ENCODE data around the gene RNF141.

Gene RNF141

GRCh38 chr11:10502065-10502680, 38.8 kb downstream of the RNF141 start:
- no peak for DNase-seq (ENCODE audit: low read depth, low spot score)
- H3K4me3 ChIP-seq (ENCODE audit: low read length) = no peak overlapping the region

GRCh38 chr11:10500757-10501684, 40.0 kb downstream of the RNF141 start:
- H3K4me3 ChIP-seq (ENCODE audit: low read length) = no peak overlapping the region
- DNase-seq (ENCODE audit: low read depth, low spot score) = no peak

GRCh38 chr11:10499874-10500601, 40.9 kb downstream of the RNF141 start:
- no peak for DNase-seq (ENCODE audit: low read depth, low spot score)
- H3K4me3 ChIP-seq (ENCODE audit: low read length) = no peak overlapping the region

GRCh38 chr11:10499452-10499851, 41.5 kb downstream of the RNF141 start:
- DNase-seq (ENCODE audit: low read depth, low spot score) = no peak
- H3K4me3 ChIP-seq (ENCODE audit: low read length) = no peak overlapping the region

DNA sequence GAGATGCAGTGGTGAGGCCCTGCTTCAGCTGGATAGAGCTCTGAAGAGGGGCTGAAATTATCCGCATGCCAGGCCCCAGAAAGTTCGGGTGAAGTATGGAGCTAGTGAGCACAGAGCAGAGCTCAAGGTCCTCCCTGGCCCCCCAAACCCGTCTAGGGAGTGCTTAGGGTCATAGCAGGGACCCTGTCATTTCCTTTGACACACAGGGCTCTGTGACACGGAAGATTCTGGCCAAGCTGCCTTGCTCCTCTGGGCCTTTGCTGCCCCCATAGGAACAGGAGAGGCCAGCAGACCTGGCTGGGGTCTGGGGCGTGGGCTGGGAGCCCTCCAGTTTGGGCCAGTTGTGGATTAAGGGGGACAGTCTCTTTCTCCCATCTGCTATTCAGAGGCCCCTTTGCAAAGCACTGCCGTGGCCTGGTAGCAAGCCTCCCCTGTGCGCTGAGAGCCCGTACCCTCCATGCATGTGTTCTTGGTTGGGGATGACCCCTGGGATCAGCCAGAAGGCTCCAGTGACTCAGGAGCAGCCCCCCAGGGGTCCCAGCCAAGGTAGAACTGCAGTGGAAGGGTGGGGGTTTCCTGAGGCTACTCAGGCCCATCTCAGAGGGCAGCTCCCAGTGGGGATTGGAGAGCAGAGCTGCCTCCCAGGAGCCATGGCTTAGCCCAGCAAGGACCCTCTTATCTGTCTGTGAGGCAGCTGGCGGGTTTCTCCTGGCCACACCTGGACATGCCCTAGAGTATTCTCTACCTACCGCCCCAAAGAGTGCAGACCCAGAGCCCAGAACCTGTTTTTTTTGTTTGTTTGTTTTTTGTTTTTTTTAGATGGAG, 42.3 kb downstream of the RNF141 start:
- H3K4me3 ChIP-seq (ENCODE audit: low read length) = no peak overlapping the region
- DNase-seq (ENCODE audit: low read depth, low spot score) = no peak

DNA sequence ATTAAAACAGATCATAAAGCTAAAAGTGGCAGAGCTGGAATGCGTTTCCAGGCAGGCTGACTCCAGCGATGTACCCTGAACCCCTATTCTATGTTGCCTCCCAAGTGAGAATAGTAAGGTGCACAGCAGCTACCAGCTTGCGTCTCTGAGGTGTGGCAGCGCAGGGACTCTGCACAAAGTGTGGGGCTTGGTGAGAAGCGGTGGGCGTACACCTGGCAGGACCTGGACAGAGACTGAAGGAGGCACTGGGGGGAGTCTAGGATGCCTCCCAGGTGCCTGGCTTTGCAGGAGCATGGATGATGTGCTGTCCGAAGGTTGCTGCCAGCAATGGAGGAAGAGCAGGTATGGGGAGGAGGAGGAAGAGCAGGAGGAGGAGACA, 43.0 kb downstream of the RNF141 start:
- DNase-seq (ENCODE audit: low read depth, low spot score) = no peak

GRCh38 chr11:10497371-10498021, 43.5 kb downstream of the RNF141 start:
- no peak for DNase-seq (ENCODE audit: low read depth, low spot score)
- H3K4me3 ChIP-seq (ENCODE audit: low read length) = no peak overlapping the region

More for the DNA sequence above, 43.0 kb downstream of the RNF141 start:
- H3K4me3 ChIP-seq (ENCODE audit: low read length) = no peak overlapping the region

DNA sequence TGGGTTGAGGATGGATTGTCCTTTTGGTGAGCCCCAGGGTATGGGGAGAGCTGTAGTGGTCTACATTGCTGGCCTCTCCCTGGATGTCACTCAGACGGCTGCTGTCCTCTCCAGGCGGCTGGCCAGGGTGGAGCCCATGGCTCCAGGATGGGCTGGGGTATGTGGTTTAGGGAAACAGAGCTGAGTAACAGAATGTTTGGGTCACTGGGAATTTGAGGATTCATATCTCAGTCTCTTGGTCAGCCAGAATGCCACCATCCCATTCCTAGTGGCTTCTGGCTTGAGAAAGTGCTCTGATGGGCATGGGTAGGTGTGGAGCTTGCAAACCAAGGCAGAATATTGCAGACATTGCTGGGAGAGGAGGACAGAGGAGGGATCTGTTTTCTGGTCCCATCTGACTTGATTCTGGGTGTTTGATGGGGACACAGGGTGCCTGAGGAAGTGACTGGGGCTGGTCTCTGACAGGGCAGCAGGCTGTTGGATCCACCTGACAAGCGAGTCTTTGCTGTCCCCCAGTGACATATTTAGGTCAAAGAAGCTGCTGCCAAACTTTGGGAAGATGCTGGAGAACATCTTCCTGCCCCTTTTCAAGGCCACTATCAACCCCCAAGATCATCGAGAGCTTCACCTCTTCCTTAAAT, 44.6 kb downstream of the RNF141 start:
- no peak for DNase-seq (ENCODE audit: low read depth, low spot score)

GRCh38 chr11:10495464-10495786, 45.6 kb downstream of the RNF141 start:
- no peak overlapping the region for H3K4me3 ChIP-seq (ENCODE audit: low read length)
- DNase-seq (ENCODE audit: low read depth, low spot score) = no peak

More for the DNA sequence above, 44.6 kb downstream of the RNF141 start:
- H3K4me3 ChIP-seq (ENCODE audit: low read length) = no peak overlapping the region

DNA sequence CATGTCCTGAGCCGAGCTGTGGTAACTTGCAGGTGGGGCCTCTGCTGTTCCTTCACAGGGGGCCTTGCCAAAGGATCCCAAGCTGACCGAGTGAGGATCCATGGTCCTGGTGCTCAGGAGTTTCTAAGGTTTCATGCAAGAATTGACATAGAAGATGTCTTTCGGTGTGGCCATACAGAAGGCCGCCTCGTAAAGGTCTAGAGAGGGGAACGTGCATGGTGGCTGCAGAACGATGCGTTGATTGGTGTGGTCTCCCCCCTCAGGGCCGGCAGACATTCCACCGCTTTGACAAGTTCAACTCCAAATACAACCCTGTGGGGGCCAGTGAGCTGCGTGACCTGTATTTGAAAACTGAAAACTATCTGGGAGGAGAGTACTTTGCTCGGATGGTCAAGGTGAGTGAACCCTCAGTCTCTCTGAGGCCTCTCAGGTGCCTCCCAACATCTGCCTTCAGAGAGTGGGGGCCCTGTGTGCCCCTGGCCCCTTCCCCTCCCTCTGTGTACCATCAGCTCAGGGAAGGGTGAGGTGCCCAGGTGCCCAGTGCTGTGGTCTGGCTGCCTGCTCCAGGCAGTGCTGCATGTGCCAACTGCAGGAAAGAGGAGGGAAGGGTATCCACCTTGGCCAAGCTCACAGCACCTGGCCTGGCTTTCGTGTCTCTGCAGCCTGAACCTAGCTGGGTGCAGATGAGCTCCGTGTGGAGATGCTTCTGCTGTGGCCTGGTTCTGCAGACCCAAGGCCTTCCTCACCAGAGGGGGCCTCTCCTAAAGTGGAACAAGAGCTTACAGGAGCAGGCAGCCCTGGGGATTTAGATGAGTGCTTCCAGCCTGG, 46.1 kb downstream of the RNF141 start:
- no peak overlapping the region for H3K4me3 ChIP-seq (ENCODE audit: low read length)
- no peak for DNase-seq (ENCODE audit: low read depth, low spot score)

- DNase-seq (ENCODE audit: low read depth, low spot score) = no peak
- no peak overlapping the region for H3K4me3 ChIP-seq (ENCODE audit: low read length)
These were observed 47.8 kb downstream of the RNF141 start for GRCh38 chr11:10493041-10493663.

GRCh38 chr11:10492084-10492483, 48.9 kb downstream of the RNF141 start:
- DNase-seq (ENCODE audit: low read depth, low spot score) = no peak

DNA sequence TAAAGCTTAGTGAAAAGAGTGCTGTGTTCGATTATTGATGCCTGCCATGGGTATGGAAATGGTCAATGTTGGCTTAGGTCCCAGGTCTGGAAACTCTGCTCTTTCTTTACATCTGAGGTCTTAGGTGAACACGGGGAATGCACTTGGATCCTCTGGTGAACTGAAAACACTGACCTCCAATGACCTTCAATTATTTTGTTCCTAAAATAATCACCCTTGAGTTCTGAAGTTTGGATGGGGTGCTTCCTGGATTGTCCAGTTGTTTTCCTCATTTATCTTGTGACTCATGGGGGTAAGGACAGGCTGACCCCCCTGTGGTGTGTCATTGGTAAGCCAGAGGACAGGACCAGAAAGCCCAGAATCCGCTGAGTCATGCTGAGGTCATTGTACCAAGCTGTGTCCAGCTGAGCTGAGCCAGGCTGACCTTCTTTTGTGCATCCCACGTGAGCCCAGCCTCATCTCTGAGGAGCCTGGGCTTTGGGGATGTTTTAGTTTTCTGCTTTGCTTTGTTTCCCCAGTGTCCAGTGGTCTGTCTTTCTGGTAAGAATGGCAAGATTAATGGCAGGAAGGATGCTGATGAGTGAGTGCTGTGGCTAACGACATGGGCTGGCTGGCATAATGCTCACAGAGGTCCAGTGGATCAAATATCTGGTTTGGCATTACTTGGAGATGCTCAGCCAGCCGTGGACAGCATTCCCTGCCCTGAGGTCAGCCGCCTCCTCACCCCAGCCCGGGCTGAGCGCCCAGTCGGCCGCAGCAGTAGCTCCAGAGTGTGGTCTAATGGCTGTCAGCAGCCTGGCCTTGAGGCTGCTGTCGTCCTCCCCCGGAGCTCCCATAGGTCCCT, 50.4 kb downstream of the RNF141 start:
- DNase-seq (ENCODE audit: low read depth, low spot score) = no peak
- no peak overlapping the region for H3K4me3 ChIP-seq (ENCODE audit: low read length)

More at GRCh38 chr11:10492084-10492483, 48.9 kb downstream of the RNF141 start:
- H3K4me3 ChIP-seq (ENCODE audit: low read length) = no peak overlapping the region

- no peak for DNase-seq (ENCODE audit: low read depth, low spot score)
- no peak overlapping the region for H3K4me3 ChIP-seq (ENCODE audit: low read length)
These were observed 51.0 kb downstream of the RNF141 start for GRCh38 chr11:10490032-10490397.

GRCh38 chr11:10488934-10489691, 51.9 kb downstream of the RNF141 start:
- H3K4me3 ChIP-seq (ENCODE audit: low read length) = no peak overlapping the region
- DNase-seq (ENCODE audit: low read depth, low spot score) = no peak
